PFSK-1 (cell line): ENCODE measurements around the gene KSR2.

ENCODE experiments used
- FOXP2 ChIP-seq: optimal IDR thresholded peaks from 2 replicates; pipeline ENCODE3; 2011; ENCODE audit warnings: borderline replicate concordance, control low read depth, inconsistent platforms; ENCODE audit not compliant: insufficient read depth; ENCODE audit errors: extremely low read length, extremely low read depth
- POLR2AphosphoS5 ChIP-seq: IDR thresholded peaks from 2 replicates; pipeline ENCODE4 v1.6.1; 2012; ENCODE audit warnings: low read depth, mild to moderate bottlenecking, control low read depth, low read length, moderate library complexity
- REST ChIP-seq, 2 experiments: IDR thresholded peaks; 2 replicates each; pipeline versions ENCODE4 v1.6.1 to v1.8.0; 2011 to 2012; ENCODE audit warnings: low read depth in 2 of 2, low read length in 2 of 2, control low read depth in 1 of 2, inconsistent platforms in 1 of 2, mild to moderate bottlenecking in 1 of 2, moderate library complexity in 1 of 2; ENCODE audit not compliant: insufficient read depth in 1 of 2
- SIN3A ChIP-seq: IDR thresholded peaks from 2 replicates; pipeline ENCODE4 v1.6.1; 2012; ENCODE audit warnings: mild to moderate bottlenecking, low read length, moderate library complexity, borderline replicate concordance; ENCODE audit not compliant: insufficient read depth
- TAF1 ChIP-seq: IDR thresholded peaks from 2 replicates; pipeline ENCODE4 v1.6.1; 2012; ENCODE audit warnings: low read length, control low read depth, borderline replicate concordance; ENCODE audit not compliant: insufficient read depth

The KSR2 gene

GRCh38 chr12:117761528-117762100, 207.2 kb downstream of the KSR2 start:
- no peak for TF ChIP-seq TAF1

- no peak for TF ChIP-seq POLR2AphosphoS5
- no peak for TF ChIP-seq FOXP2
- no peak for TF ChIP-seq TAF1
- TF ChIP-seq SIN3A: no peak
- TF ChIP-seq REST (IDR thresholded peaks at IDR 0.05; ENCODE audit: insufficient read depth in 1 of 2, low read depth in 2 of 2, low read length in 2 of 2): no peak
These were observed 207.8 kb downstream of the KSR2 start for GRCh38 chr12:117760990-117761389.

DNA sequence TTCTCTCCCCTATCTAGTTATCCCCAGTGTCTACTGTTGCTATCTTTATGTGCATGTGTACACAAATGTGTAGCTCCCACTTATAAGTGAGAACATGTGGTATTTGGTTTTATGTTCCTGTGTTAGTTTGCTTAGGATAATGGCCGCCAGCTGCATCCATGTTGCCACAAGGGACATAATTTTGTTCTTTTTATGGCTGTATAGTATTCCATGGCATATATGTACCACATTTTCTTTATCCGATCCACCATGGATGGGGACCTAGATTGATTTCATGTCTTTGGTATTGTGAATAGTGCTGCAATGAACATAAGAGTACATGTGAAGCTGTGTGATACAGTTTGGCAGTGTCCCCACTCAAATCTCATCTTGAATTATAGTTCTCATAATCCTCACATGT, 218.1 kb downstream of the KSR2 start:
- no peak for TF ChIP-seq TAF1
- TF ChIP-seq FOXP2: no peak
- TF ChIP-seq POLR2AphosphoS5: no peak
- TF ChIP-seq REST (IDR thresholded peaks at IDR 0.05; ENCODE audit: insufficient read depth in 1 of 2, low read depth in 2 of 2, low read length in 2 of 2): no peak
- no peak for TF ChIP-seq SIN3A

- TF ChIP-seq SIN3A: no peak
These were observed 219.4 kb downstream of the KSR2 start for GRCh38 chr12:117749431-117749830.

GRCh38 chr12:117744418-117744817, 224.4 kb downstream of the KSR2 start:
- TF ChIP-seq SIN3A (no peak), FOXP2 (no peak), TAF1 (no peak), POLR2AphosphoS5 (no peak), REST (IDR thresholded peaks at IDR 0.05; ENCODE audit: insufficient read depth in 1 of 2, low read depth in 2 of 2, low read length in 2 of 2) (no peak)

- no peak for TF ChIP-seq TAF1
- TF ChIP-seq REST (IDR thresholded peaks at IDR 0.05; ENCODE audit: insufficient read depth in 1 of 2, low read depth in 2 of 2, low read length in 2 of 2): no peak
- no peak for TF ChIP-seq SIN3A
- TF ChIP-seq FOXP2: no peak
- no peak for TF ChIP-seq POLR2AphosphoS5
These were observed 225.0 kb downstream of the KSR2 start for GRCh38 chr12:117743761-117744160.
